Activated naive CD4-positive, alpha-beta T cell treated with anti-CD3 and anti-CD28 coated beads, Interleukin-2, amount 10 ng/mL, durations not matched to agents 7 days and 5 days (primary cell): ENCODE results near the gene COL7A1.
"Not testable (repeated sequence)": the region's sequence is repeated elsewhere in the genome, so short reads cannot be mapped to it uniquely, and the experiment has no call there.

ENCODE experiments used
- CTCF ChIA-PET: fragments of 350-600 bp; sonication (Branson Sonifier 250); formaldehyde crosslinking; loops from one replicate; lab custom pipeline; 2021; ENCODE audit warnings: antibody characterized with exemption; lab: Charles Lee
- DNase-seq: peaks from one replicate; pipeline ENCODE4 v3.0.0-alpha.2; 2020
- H3K27ac Mint-ChIP-seq: one replicate; pipeline ENCODE4 v1.8.0; 2021; ENCODE audit warnings: mild to moderate bottlenecking, moderate library complexity, mixed read lengths
- H3K27me3 Mint-ChIP-seq: one replicate; pipeline ENCODE4 v1.8.0; 2021; ENCODE audit warnings: mild to moderate bottlenecking, mixed read lengths
- H3K36me3 Mint-ChIP-seq: one replicate; pipeline ENCODE4 v1.8.0; 2021; ENCODE audit warnings: mixed read lengths
- H3K4me1 Mint-ChIP-seq: one replicate; pipeline ENCODE4 v1.8.0; 2021; ENCODE audit warnings: mixed read lengths
- H3K4me3 Mint-ChIP-seq: one replicate; pipeline ENCODE4 v1.8.0; 2021; ENCODE audit warnings: mild to moderate bottlenecking, moderate library complexity, mixed read lengths
- H3K9me3 Mint-ChIP-seq: one replicate; pipeline ENCODE4 v1.8.0; 2021; ENCODE audit warnings: mixed read lengths

The COL7A1 gene

DNA sequence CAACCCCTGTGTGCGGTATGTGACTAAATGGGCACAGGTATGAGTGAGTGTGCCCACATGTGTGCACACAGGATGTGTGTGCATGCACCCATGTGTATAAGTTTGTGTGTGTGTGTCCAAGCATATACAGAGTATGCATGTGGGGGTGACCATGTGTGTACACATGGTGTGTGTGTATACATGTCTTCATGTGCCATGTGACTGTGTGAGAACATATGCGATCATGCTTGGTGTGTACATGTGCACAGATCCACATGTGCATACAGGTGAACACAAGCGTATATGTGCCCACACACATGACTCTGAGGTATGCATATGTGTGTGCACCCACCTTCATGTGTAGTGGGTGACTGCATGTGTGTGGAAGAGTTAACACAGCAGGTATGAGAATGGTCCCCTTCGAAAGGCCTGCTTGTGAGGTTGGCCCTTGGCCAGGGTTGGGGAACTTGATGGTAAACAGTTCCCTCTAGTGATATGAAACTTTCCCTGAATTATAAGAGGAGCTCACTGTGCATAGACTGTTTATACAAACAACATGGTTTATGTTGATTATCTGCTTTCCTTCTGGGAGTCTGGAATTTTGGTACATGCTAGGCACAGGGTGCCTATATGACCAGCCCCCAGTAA is 48.8 kb downstream of the COL7A1 start:
- no peak for DNase-seq
- CTCF ChIA-PET, result interaction anchor here (1.0 to 2.9 kb wide), 3 partner anchors 9 to 146 kb away, joined by 3 to 11 read pairs (median 6); no protein-coding TSS in a partner anchor

DNA sequence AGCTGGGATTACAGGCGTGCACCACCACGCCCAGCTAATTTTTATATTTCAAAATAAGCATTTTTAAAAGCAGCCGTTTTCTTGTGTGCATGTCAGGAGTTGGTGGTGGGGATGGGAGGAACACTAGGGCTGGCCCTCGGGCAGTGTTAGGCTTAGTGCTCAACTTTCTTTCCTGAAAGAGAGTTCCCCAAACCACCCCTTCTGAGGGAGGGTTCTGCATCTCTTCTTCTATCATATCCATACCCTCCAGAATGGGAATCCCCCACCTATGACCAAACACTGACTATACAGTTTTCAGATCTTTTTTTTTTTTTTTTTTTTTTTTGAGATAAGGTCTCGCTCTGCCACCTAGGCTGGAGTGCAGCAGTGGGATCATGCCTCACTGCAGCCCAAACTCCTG is 51.0 kb downstream of the COL7A1 start:
- no peak for DNase-seq
- CTCF ChIA-PET, result interaction anchor here (0.7 to 2.9 kb wide), 5 partner anchors 14 to 350 kb away, joined by 3 to 11 read pairs (median 8); no protein-coding TSS in a partner anchor
- Mint-ChIP-seq H3K9me3 (no peaks in the 10 kb centered on the region), H3K27me3 (peaks cover 5% of the 10 kb centered on the region), H3K36me3 (peaks cover 51% of the 10 kb centered on the region), H3K4me3 (no peak overlapping the region), H3K4me1 (peaks cover 13% of the 10 kb centered on the region), H3K27ac (no peak overlapping the region)

More for the DNA sequence above, 48.8 kb downstream of the COL7A1 start:
- Mint-ChIP-seq H3K4me1 (peaks cover 20% of the 10 kb centered on the region), H3K4me3 (no peak overlapping the region), H3K36me3 (peaks cover 54% of the 10 kb centered on the region), H3K27me3 (peaks cover 5% of the 10 kb centered on the region), H3K27ac (no peak overlapping the region), H3K9me3 (no peaks in the 10 kb centered on the region)

DNA sequence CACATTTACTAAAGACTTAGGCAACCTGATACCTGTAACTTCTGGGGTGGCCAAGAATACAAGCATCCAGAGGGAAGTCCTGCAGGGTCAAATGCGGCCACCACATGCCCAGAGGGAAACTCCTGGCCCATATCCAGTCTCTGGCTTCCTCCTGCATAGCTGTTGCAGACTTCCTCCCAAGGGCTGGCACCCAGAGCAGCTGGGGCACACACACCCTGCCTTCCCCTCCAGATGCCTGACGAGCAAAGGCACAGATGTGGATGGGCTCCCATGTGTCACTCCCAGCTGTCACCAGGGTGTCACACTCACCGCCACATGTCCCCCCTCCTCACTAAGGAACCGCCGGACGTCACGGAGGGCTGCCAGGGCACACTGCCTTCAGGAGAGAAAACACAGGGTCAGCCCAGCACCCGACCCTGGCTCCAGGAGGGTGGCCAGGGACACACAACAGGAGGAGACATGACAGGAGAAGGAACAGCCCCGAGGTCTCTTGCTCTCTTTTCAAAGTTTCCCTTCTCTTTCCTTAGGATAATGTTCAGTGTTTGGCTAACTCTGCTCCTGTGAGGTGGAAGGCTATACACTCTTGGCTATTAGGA is 51.8 kb downstream of the COL7A1 start:
- peaks cover 5% of the 10 kb centered on the region for H3K27me3 Mint-ChIP-seq
- peaks cover 7% of the 10 kb centered on the region for H3K4me1 Mint-ChIP-seq
- no peak overlapping the region for H3K27ac Mint-ChIP-seq
- no peaks in the 10 kb centered on the region for H3K9me3 Mint-ChIP-seq
- no peak overlapping the region for H3K4me3 Mint-ChIP-seq
- H3K36me3 Mint-ChIP-seq, result peaks cover 51% of the 10 kb centered on the region
- CTCF ChIA-PET, result interaction anchor here (1.8 kb wide), 1 partner anchor 107 kb away, joined by 8 read pairs; no protein-coding TSS in a partner anchor
- DNase-seq, result no peak

DNA sequence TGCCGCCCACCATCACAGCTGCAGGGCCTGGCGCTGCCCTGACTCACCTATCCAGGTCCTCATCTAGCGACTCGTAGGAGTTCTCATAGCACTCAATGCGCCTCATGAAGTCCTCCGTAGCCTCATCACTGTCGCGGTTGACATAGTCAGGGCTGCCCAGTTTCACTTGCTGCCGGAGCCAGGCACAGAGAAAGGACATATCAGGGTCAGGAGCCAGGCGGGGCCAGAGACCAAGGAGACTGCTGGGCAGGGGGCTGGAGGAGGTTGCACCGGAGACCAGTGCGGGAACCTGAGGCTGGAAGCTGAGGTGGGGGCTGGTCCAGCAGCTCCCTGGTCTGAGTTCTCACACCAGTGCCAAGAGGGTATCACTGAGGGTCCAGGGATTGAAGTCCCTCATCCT is 56.7 kb downstream of the COL7A1 start:
- CTCF ChIA-PET, result no interaction called here
- Mint-ChIP-seq H3K36me3 (peaks cover 57% of the 10 kb centered on the region), H3K27me3 (peaks cover 2% of the 10 kb centered on the region), H3K4me3 (no peak overlapping the region), H3K27ac (no peak overlapping the region), H3K4me1 (peaks cover 8% of the 10 kb centered on the region), H3K9me3 (no peaks in the 10 kb centered on the region)
- no peak for DNase-seq

DNA sequence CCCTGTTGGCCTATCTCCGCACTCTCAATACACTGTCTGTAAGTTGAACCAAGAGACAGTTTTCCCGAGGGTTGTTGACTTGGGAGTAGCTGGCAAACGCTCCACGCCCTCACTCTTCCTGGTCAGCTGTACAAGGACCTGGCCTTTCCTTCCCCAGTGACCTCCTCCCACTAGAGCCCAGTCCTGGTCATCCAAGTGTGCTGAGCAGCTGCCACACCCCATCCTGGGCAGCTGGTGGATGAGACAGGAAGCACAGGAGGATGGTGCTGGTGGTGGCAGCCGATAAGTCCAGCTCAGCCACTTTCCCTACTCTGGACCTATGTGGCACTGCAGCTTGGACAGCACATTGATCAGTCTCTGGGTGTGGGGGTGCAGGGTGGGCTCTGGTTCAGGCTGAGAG is 58.3 kb downstream of the COL7A1 start:
- no peak for DNase-seq
- H3K9me3 Mint-ChIP-seq, result no peaks in the 10 kb centered on the region
- H3K4me3 Mint-ChIP-seq, result no peak overlapping the region
- CTCF ChIA-PET, result interaction anchor here (1.7 kb wide), 1 partner anchor 13 kb away, joined by 5 read pairs; no protein-coding TSS in a partner anchor
- peaks cover 12% of the 10 kb centered on the region for H3K4me1 Mint-ChIP-seq
- peaks cover 57% of the 10 kb centered on the region for H3K36me3 Mint-ChIP-seq
- H3K27ac Mint-ChIP-seq, result no peak overlapping the region
- H3K27me3 Mint-ChIP-seq, result no peaks in the 10 kb centered on the region

DNA sequence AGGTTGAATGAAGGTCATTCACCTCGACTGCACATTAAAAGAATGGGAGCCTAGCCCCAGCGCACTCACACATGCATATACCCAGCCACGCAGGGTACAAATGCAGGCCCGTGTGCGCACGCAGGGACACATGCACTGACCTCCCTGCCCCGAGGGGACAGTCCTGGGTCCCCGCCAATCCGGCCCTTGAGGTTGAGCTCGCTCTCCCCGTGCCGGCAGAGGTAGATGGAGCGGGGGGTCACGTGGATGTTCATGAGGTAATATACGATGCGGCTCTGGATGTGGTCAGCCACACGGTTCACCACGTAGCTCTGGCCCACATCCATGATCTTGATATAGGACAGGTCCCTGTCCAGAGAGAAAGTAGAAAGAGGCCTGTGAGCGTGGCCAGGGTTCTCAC is 59.0 kb downstream of the COL7A1 start:
- Mint-ChIP-seq H3K36me3 (peaks cover 58% of the 10 kb centered on the region), H3K27me3 (no peaks in the 10 kb centered on the region), H3K4me3 (no peak overlapping the region), H3K9me3 (no peaks in the 10 kb centered on the region), H3K27ac (no peak overlapping the region), H3K4me1 (peaks cover 12% of the 10 kb centered on the region)
- no peak for DNase-seq
- CTCF ChIA-PET, result interaction anchor here (1.7 kb wide), 1 partner anchor 13 kb away, joined by 5 read pairs; no protein-coding TSS in a partner anchor

DNA sequence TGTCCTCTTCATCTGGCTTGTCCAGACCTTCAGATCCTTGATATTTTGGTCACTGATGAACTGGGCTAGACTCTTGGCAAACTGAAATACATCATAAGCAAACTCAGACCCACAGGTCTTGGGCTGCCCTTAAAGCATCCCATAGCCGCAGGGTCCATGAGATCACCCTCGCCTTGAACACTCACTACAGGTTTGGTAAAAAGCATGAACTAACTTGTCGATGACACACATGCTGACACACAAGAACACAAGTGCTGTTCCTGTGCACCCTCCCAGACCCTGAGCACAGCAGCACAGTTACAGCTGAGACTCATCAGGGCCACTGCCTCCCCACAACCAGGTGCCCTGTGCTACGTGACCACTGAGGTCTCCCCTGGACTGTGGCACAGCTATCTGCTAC is 59.6 kb downstream of the COL7A1 start:
- Mint-ChIP-seq H3K27me3 (no peaks in the 10 kb centered on the region), H3K4me3 (no peak overlapping the region), H3K9me3 (no peaks in the 10 kb centered on the region), H3K36me3 (peaks cover 60% of the 10 kb centered on the region), H3K4me1 (peaks cover 12% of the 10 kb centered on the region), H3K27ac (no peak overlapping the region)
- no peak for DNase-seq
- CTCF ChIA-PET, result no interaction called here

DNA sequence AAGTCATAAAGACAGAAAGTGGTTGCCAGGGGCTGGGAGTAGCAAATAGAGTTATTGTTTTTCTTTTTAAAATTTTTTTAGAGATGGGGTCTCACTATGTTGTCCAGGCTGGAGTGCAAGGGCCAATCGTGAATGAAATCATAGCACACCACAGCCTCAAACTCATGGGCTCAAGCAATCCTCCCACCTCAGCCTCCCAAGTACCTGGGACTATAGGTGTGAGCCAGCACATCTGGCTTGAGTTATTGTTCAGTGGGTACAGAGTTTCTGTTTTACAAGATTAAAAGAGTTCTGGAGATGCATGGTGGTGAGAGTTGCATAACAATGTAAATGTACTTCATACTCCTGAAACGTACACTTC is 62.2 kb downstream of the COL7A1 start:
- DNase-seq, result no peak
- Mint-ChIP-seq H3K4me3 (no peak overlapping the region), H3K36me3 (peaks cover 57% of the 10 kb centered on the region), H3K9me3 (no peaks in the 10 kb centered on the region), H3K27me3 (no peaks in the 10 kb centered on the region), H3K4me1 (peaks cover 12% of the 10 kb centered on the region), H3K27ac (no peak overlapping the region)
- CTCF ChIA-PET, result interaction anchor here (0.6 to 2.5 kb wide), 6 partner anchors 12 to 260 kb away, joined by 3 to 10 read pairs (median 4); no protein-coding TSS in a partner anchor

DNA sequence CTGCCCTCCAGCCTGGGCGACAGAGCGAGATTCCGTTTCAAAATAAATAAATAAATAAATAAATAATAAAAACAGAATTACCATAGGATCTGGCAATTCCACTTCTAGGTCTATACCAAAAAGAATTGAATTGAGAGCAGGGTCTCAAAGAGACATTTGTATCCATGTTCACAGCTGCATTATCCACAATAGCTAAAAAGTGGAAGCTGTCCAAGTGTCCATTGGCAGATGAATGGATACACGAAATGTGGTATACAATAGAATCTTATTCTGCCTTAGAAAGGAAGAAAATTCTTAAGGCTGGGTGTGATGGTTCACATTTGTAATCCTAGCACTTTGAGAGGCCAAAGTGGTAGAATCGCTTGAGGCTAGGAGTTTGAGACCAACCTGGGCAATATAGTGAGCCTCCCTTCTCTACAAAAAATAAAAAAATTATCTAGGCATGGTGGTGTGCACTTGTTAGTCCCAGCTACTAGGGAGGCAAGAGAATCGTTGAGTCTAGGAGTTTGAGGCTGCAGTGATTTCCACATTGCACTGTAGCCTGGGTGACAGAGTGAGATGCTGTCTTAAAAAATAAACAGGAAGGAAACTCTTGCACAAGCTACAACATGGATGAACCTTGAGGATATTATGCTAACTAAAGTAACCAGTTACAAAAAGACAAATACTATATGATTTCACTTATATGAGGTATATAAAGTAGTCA is 62.7 kb downstream of the COL7A1 start:
- Mint-ChIP-seq H3K4me3 (no peak overlapping the region), H3K36me3 (peaks cover 57% of the 10 kb centered on the region), H3K27me3 (no peaks in the 10 kb centered on the region), H3K9me3 (no peaks in the 10 kb centered on the region), H3K4me1 (peaks cover 12% of the 10 kb centered on the region), H3K27ac (no peak overlapping the region)
- DNase-seq, result no peak
- CTCF ChIA-PET, result interaction anchor here (0.6 to 2.5 kb wide), 5 partner anchors 16 to 260 kb away, joined by 3 to 10 read pairs (median 4); no protein-coding TSS in a partner anchor

DNA sequence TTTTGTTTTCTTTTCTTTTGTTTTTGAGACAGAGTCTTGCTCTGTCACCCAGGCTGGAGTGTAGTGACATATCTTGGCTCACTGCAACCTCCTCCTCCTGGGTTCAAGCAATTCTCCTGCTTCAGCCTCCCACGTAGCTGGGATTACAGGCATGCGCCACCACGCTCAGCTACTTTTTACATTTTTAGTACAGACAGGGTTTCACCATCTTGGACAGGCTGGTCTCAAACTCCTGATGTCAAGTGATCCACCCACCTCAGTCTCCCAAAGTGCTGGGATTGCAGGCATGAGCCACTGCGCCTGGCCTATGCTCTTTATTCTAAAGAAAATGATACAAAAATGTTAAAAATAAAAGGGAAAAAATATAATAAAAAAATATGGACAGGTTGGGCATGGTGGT is 64.4 kb downstream of the COL7A1 start:
- Mint-ChIP-seq H3K4me1 (peaks cover 12% of the 10 kb centered on the region), H3K36me3 (peaks cover 57% of the 10 kb centered on the region)

DNA sequence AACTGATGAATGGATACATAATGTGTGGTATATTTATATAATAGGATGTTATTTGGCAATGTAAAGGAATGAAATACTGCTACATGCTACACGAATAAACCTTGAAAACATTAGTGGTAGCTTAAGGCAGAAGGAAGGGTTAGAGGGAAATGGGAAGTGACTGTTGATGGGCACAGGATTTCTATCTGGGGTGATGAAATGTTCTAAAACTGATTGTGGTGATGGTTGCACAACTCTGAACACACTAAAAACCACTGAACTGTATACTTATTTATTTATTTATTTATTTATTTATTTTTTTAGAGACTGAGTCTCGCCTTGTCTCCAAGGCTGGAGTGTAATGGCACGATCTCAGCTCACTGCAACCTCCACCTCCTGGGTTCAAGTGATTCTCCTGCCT is 66.4 kb downstream of the COL7A1 start:
- H3K27me3 Mint-ChIP-seq, result no peaks in the 10 kb centered on the region
- no peak for DNase-seq
- H3K36me3 Mint-ChIP-seq, result peaks cover 48% of the 10 kb centered on the region
- no peak overlapping the region for H3K4me3 Mint-ChIP-seq
- H3K9me3 Mint-ChIP-seq, result no peaks in the 10 kb centered on the region
- H3K27ac Mint-ChIP-seq, result no peak overlapping the region
- CTCF ChIA-PET, result interaction anchor here (1.0 to 1.3 kb wide), 2 partner anchors 20 to 92 kb away, joined by 3 to 4 read pairs; no protein-coding TSS in a partner anchor
- peaks cover 8% of the 10 kb centered on the region for H3K4me1 Mint-ChIP-seq

More for the DNA sequence above, 64.4 kb downstream of the COL7A1 start:
- not testable (repeated sequence) for H3K27me3 Mint-ChIP-seq, H3K27ac Mint-ChIP-seq, H3K4me3 Mint-ChIP-seq, DNase-seq, H3K9me3 Mint-ChIP-seq
- CTCF ChIA-PET, result interaction anchor here (0.8 to 2.5 kb wide), 3 partner anchors 19 to 95 kb away, joined by 5 to 10 read pairs (median 7); no protein-coding TSS in a partner anchor

DNA sequence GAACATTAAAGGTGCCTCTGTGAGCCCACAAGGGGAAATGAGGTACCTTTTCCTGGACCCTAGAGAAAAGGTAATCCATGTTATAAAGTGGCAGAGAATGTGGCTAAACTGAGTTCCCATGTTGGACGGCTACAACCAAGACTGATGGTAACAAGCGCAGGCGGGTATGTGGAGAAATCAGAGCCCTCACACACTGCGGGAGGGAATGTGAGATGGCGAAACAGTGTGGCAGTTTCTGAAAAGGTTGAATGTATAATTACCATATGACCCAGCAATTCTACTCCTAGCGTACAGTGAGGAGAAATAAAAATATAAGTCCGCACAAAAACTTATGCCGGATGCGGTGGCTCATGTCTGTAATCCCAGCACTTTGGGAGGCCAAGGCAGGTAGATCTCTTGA is 67.1 kb downstream of the COL7A1 start:
- Mint-ChIP-seq H3K27me3 (no peaks in the 10 kb centered on the region), H3K4me3 (no peak overlapping the region), H3K9me3 (no peaks in the 10 kb centered on the region), H3K36me3 (peaks cover 44% of the 10 kb centered on the region), H3K27ac (no peak overlapping the region), H3K4me1 (peaks cover 6% of the 10 kb centered on the region)
- CTCF ChIA-PET, result interaction anchor here (1.0 kb wide), 1 partner anchor 21 kb away, joined by 3 read pairs; no protein-coding TSS in a partner anchor
- no peak for DNase-seq

DNA sequence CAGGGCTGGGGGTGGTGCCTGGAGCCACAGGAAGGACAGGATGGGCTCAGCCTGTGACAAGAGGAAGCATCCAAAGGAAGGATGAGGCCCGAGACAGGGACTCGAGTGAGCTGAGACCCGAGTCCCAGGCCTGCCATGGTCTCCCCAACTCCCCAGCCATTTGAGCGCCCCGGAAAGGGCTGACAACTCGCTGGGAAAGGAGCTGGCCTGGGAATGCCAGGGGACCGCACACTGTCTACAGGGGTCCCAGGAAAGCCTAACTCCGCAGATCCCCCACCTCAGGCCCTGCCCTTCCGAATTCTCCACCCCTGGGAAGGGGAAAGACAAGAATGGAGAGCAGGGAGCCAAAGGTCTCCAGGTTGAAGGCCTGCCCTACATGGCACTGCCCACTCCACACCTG is 70.2 kb downstream of the COL7A1 start:
- peaks cover 16% of the 10 kb centered on the region for H3K4me1 Mint-ChIP-seq
- no peaks in the 10 kb centered on the region for H3K9me3 Mint-ChIP-seq
- no peak overlapping the region for H3K4me3 Mint-ChIP-seq
- no peak overlapping the region for H3K27ac Mint-ChIP-seq
- no peaks in the 10 kb centered on the region for H3K27me3 Mint-ChIP-seq
- CTCF ChIA-PET, result no interaction called here
- H3K36me3 Mint-ChIP-seq, result peaks cover 39% of the 10 kb centered on the region
- DNase-seq, result no peak

DNA sequence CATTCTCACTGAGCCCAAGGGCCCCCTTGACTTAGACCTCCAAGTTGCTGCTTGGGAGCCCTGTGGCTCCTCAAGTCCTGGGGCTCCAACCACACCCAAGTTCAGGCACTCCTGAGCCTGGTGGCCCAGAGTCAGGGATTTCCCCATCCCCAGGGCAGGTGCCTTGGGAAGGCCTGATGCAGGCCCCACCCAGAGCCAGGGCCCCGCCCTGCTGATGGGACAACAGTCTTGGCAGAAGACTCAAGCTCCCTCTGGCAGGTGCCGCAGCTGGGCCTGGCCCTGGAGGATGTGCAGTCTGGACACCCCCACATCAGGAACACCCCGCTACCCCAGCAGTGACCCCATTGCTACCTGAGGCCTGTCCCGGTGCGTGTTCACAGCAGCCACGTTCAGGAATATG is 73.5 kb downstream of the COL7A1 start:
- Mint-ChIP-seq H3K4me3 (no peak overlapping the region), H3K27me3 (peaks cover 2% of the 10 kb centered on the region), H3K27ac (no peak overlapping the region), H3K4me1 (peaks cover 49% of the 10 kb centered on the region), H3K36me3 (peaks cover 35% of the 10 kb centered on the region), H3K9me3 (no peaks in the 10 kb centered on the region)
- DNase-seq, result no peak
- CTCF ChIA-PET, result interaction anchor here (1.2 kb wide), 1 partner anchor 85 kb away, joined by 3 read pairs; no protein-coding TSS in a partner anchor
